Activated CD4-positive, alpha-beta T cell treated with anti-CD3 and anti-CD28 coated beads for 4 hours (primary cell): ENCODE results near the gene FGD2.

Experiments
- DNase-seq, 2 donors: peaks; one replicate each; pipeline ENCODE4 v3.0.0-alpha.2; 2020

FGD2 gene

DNA sequence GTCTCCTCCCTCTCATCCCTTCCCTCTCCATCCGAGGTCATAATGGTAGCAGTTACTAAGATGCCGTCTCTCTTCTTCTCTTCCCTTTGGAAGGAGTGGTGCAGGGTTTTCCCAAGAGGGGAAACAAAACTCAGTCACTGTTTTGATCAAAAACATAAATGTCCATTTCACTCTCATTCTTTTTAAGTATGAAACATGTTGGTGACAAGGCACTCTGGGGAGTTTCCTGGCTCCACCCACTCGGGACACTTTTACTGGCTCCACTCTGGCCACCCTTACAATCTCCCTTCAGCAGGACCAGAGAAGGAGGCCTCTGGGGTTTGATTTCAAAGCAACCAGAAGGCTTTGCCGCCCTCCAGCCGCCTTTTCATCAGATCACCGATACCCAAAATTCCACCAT is 57.0 kb downstream of the FGD2 start:
- no peak for DNase-seq

DNA sequence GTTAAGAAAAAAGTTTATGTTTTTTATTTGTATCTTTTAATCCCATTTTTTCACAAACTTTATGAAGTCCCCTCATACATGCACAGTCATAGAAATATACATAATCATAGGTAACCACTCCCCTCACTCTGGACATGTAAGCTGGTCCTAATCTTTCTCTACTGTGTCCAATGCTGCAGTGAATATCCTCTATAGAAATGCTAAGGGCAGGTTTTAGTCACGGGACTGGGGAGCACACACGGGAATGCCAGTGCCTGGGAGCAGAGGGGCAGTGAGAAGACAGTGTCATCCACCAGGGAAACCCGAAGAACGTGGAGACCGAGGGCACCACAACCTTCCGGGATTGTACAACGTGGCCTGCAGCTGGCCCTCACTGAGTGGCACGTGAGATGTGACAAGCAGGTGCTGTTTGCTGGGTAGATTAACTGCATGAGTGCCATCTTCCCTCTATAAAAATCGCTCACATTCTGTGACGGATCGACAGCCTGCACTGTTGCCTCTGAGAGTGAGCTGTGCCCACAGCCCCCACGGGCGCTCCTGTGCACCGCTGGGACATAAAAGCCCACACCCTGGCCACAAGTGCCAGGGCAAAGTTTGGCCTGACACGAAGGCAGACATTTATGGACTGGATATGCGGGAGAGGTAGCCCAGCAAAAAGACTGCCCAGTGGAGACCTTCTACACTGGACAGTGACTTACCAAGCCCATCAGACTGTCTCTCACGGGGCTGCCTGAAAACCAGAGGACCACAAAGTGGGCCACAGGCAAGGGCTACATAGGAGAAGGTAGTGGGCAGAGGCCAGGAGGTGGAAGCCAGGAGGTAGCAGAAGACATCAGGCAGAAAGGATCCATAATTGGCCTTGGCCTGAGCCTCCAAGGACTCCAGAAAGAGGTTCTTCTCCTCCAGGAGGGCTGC is 63.2 kb downstream of the FGD2 start:
- no peak for DNase-seq

DNA sequence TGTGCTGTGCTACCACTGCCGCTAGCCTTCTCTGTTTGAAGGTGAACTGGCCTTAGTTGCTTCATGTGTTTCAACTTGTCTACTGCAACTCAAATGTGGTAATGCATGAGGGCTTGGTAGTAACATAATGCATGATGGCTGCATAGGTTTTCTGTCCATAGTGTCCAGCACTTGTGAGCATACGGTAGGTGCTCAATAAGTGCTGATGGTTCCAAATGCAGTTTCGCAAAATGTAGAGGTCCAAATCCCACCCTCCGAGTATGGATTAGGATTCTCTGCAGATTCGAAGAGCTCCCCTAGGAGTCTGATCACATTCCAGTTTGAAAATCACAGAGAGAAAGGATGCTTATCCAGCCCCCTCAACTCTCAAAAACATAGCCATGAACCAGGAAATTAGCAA is 64.2 kb downstream of the FGD2 start:
- DNase-seq, result no peak

DNA sequence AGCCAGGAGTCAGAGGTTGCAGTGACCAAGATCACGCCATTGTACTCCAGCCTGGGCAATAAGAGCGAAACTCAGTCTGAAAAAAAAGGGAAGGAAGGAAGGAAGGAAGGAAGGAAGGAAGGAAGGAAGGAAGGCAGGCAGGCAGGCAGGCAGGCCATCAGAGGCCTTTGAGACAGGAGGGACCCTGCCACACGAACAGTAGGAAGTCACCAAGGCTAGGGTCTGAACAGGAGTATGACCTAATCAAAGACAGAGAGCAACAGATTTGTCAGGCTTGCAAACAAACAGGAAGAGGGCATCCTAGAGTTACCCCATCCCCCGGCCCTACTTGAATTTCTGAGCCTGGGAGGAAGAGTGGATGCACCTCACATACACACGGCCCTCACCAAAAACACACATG is 67.1 kb downstream of the FGD2 start:
- no peak for DNase-seq

DNA sequence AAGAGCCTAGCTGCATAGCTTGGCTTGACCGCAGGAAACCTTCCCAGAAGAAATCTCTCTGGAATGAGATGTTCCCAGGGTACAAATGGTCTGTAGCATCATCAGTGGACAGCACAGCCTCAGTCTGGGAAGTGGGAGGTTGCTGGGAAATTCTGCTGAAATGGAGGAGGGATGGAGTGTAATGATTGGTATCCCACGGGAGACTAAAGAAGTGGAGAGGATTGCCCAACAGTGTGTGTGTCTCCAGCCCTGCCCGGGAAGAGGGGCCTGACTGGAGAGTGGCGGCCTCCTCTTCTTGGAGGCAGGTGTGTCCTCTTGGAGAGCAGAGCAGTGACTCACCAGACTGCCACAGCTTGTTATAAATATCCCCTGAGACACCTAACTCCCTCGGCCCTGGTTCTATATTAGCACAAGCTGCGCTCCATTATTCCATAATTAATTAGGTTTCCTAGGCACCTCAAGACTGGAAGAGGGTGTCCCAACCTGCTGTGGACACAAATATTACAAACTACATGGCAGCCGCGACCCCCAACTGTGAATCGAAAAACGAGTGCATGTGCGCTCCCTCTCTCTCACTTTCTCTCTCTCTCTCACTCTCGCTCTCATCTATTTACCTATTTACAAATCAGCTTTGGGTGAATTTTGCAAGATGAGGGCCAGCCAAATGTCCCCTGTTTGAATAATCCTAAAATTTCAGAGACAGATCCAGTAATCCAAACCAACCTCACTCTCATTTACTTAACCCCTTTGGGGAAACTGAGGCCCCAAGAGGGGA is 68.8 kb downstream of the FGD2 start:
- no peak for DNase-seq

DNA sequence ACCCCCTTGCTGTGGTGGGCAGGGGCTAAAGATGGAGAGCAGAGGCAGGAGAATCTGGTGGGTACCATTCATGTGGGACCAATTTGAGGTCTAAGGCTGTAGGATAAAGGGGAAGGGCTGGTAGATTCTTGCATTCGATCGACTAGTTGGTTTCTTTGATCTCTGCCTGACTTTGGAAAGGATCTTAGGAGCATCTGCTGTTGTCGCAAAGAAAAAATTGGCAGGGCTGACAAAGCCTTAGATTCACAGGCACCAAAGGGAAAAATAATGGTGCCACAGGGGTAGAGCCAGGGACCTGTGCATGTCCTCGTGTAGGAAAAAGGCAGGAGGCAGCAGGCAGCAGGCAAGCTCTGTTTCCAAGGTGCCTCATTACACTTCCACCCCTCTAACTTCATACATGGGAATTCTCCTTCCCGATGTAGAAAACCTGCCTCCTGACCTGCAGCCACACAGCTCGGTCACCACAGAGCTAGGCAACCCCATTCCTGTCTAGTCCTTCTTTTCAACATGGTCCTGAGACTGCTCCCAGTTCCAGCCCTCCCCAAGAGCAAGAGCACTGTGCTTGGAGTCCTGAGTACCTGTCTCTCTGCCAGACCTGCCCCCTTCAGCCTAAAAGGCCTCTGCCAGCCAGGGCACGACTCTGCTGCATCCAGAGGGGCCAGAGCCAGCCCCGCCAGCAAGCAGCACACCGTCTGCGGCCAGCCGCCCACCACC is 71.9 kb downstream of the FGD2 start:
- DNase-seq, result no peak

DNA sequence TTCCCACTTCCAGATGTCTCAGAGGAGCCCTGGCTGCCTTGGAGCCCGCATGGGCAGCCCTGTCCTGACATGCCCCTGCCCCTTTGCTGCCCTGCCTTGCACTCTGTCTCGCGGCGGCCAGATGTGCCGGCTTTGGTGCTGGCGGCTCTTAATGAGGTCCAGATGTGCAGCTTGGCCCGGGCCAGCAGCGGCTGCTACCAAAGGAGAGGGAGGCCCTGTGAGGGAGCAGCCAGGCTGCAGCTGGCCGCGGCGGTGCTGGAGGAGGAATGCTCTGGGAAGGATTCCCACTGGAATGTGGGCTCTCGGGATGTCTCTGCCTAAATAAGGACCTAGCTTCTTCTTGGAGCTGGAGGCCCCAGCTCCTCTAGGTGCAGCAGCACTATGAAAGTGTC is 72.4 kb downstream of the FGD2 start:
- DNase-seq, result no peak
